AG09319 (cell line): ENCODE results near the gene CLMN.

ENCODE experiments used
- DNase-seq: peaks from one replicate; pipeline ENCODE4 v3.0.0-alpha.2; 2010; ENCODE audit warnings: low read depth; ENCODE audit errors: extremely low read depth
- CTCF ChIP-seq: IDR thresholded peaks from 2 replicates; pipeline ENCODE4 v1.5.1; 2011; ENCODE audit warnings: low read depth, mild to moderate bottlenecking, inconsistent platforms, low read length, moderate library complexity

CLMN gene

DNA sequence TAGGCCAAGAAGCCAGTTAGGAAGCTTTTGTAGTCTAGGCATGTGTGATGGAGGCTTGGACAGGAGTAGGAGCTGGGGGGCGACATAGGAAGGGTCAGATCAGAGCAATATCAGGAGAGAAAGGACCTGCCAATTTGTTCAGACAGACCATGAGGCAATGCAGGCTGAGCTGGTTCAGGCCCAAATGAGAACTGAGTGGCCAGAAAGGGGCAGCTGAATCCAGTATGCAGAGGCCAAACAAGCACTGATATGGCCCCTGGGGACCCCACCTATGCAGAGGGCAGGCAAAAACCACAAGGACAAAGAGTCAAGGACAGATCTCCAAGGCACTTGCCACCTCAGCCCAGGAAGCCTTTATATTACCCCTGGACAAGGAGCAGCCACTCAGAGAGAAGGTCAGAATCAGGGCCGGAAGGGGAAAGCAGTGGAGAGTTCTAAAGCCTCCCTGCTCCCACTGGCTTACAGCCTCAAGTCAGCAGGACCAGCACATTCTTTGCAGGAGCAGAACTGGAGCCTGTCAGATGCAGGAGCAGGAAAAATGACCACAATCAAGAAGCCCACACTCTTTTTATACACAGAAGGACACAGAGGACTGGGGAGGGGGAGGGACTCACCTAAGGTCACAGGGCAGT lies 37.2 kb downstream of the CLMN start:
- DNase-seq = no peak
- no peak for TF ChIP-seq CTCF

DNA sequence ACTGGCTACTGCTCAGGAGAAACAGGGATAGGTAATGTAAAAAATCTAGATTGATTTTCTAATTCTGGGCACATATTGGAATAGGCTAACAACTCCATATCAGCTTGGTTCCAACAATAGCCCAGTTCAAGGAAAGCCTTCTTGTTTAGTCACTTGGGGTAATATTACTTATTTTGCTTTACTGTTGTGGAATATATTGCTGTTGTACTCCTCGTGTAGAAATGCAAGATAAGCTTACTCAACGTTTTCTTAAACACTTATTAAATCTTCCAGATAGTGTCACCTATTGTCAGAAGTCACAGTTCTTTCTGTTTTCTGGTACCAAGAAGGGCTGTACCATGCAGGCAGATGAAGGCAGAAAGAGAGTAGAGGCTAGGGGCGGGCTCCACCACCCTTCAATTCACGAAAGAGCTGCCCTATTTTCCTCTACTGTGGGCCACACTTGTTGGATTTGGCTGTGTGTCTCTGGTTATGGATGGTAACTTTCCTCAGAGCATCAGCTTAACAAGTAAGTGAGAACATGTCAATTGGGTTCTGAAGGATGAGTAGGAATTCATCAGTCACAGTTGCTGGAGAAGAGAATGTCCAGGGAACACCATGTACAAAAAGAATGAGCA lies 38.0 kb downstream of the CLMN start:
- TF ChIP-seq CTCF = no peak
- no peak for DNase-seq

GRCh38 chr14:95275494-95275893 lies 44.2 kb downstream of the CLMN start:
- no peak for DNase-seq
- no peak for TF ChIP-seq CTCF

GRCh38 chr14:95274874-95275273 lies 44.8 kb downstream of the CLMN start:
- TF ChIP-seq CTCF = no peak
- DNase-seq = no peak

- TF ChIP-seq CTCF = no peak
Observed at GRCh38 chr14:95274279-95274678, 45.4 kb downstream of the CLMN start.

DNA sequence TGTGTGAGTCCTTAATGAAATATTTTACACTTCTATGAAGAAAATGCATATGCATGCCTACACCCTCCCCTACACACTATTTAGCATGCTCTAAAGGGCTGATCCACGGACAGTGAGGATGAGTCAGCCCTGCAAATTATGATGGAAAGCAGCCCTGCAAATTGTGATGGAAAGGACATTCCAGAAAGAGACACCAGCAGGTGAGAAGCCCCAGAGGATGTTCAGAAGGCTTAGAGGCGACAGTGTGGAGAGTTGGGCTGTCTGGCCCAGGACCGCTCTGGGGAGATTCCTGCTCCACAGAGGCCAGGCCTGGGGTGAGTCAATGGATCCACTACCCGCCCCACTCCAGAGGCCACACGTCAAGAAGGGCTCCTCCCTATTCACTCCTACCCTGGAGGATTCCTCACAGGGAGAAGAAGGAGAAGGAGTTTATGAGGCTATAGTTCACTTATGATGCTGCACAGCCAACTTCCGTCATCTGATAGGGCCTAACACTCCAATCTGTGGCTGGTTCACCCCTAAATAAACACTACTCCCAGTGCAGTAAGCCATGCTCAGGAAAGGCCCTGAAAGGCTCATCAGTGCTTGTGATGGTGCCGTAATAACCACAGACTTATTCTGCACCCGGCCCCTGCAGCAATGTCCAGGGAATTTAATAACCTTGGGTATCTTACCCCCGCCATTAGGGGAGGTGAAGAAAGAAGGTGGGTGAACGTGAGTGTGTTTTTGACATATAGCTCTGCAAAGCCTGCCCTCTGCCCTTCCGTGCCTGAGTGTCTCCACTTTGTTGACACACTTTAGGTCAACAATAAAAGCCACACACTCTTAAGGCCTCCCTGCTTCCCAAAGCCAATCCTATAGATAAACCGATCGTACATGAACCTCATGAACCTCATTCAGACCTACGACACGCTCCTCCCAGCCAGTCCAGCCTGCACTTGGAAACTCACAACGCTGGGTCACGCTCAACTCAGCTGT lies 46.4 kb downstream of the CLMN start:
- TF ChIP-seq CTCF = no peak
- no peak for DNase-seq

More at GRCh38 chr14:95274279-95274678, 45.4 kb downstream of the CLMN start:
- no peak for DNase-seq

- no peak for TF ChIP-seq CTCF
- DNase-seq = no peak
Observed at GRCh38 chr14:95272057-95272456, 47.7 kb downstream of the CLMN start.
